Measurements from ENCODE around the gene TAGLN2. TPM values are rescaled to one million over a fixed set of nuclear protein-coding genes. Genes with fewer than 3 reads are reported as not detected.

Gene TAGLN2
- total RNA-seq, 1 donor from 2014 or later: 435 TPM

GRCh38 chr1:159919236-159919865 is 6.0 kb downstream of the TAGLN2 start:
- H3K27me3 ChIP-seq: no peaks in the 10 kb centered on the region
- peaks cover 55% of the 10 kb centered on the region for H3K4me1 ChIP-seq

GRCh38 chr1:159918352-159919200 is 6.7 kb downstream of the TAGLN2 start:
- H3K9me3 ChIP-seq: no peaks in the 10 kb centered on the region
- ATAC-seq (no peak), DNase-seq (peak; percentile 42)
- intact Hi-C loops (cut with DNase I): no loop called here
- peaks cover 46% of the 10 kb centered on the region for H3K36me3 ChIP-seq
- TF ChIP-seq CTCF (IDR thresholded peaks at IDR 0.05): no peak
- no peaks in the 10 kb centered on the region for H3K27me3 ChIP-seq
- H3K4me3 ChIP-seq: no peak overlapping the region
- H3K27ac ChIP-seq: no peak overlapping the region
- H3K4me1 ChIP-seq: peaks cover 61% of the 10 kb centered on the region

More at GRCh38 chr1:159919236-159919865, 6.0 kb downstream of the TAGLN2 start:
- H3K4me3 ChIP-seq: no peak overlapping the region
- ATAC-seq (no peak), DNase-seq (peak; percentile 23)
- intact Hi-C loops (cut with DNase I): no loop called here
- H3K36me3 ChIP-seq: peaks cover 46% of the 10 kb centered on the region
- no peak for TF ChIP-seq CTCF (IDR thresholded peaks at IDR 0.05)
- no peak overlapping the region for H3K27ac ChIP-seq
- no peaks in the 10 kb centered on the region for H3K9me3 ChIP-seq

- H3K36me3 ChIP-seq: peaks cover 46% of the 10 kb centered on the region
- ATAC-seq: no peak
These were observed 7.6 kb downstream of the TAGLN2 start for GRCh38 chr1:159917533-159918351.

GRCh38 chr1:159916242-159917051 is 8.9 kb downstream of the TAGLN2 start:
- TF ChIP-seq CTCF (IDR thresholded peaks at IDR 0.05): no peak
- Histone ChIP-seq H3K27ac (peak overlapping the region; percentile 17), H3K4me3 (no peak overlapping the region), H3K36me3 (peaks cover 46% of the 10 kb centered on the region), H3K27me3 (no peaks in the 10 kb centered on the region), H3K9me3 (no peaks in the 10 kb centered on the region), H3K4me1 (peaks cover 65% of the 10 kb centered on the region)
- intact Hi-C loops (cut with DNase I): no loop called here
- peak; percentile 40 for DNase-seq
- no peak for ATAC-seq

More at GRCh38 chr1:159917533-159918351, 7.6 kb downstream of the TAGLN2 start:
- no peak overlapping the region for H3K27ac ChIP-seq
- H3K27me3 ChIP-seq: no peaks in the 10 kb centered on the region
- no peak for TF ChIP-seq CTCF (IDR thresholded peaks at IDR 0.05)
- peaks cover 65% of the 10 kb centered on the region for H3K4me1 ChIP-seq
- H3K9me3 ChIP-seq: no peaks in the 10 kb centered on the region
- no peak overlapping the region for H3K4me3 ChIP-seq
- intact Hi-C loops (cut with DNase I): no loop called here
- DNase-seq: peak; percentile 50
